Stimulated activated CD4-positive, alpha-beta T cell treated with anti-CD3 and anti-CD28 coated beads, Interleukin-1b, Interleukin-23, amount 100 ng/mL, for 48 hours (primary cell): ENCODE data around the gene DPYSL4.
A peak's percentile ranks its signal among the peaks of the same experiment; 100 is the strongest.

Source experiments
- DNase-seq: peaks from one replicate; pipeline ENCODE4 v3.0.0-alpha.2; 2020

Gene DPYSL4

DNA sequence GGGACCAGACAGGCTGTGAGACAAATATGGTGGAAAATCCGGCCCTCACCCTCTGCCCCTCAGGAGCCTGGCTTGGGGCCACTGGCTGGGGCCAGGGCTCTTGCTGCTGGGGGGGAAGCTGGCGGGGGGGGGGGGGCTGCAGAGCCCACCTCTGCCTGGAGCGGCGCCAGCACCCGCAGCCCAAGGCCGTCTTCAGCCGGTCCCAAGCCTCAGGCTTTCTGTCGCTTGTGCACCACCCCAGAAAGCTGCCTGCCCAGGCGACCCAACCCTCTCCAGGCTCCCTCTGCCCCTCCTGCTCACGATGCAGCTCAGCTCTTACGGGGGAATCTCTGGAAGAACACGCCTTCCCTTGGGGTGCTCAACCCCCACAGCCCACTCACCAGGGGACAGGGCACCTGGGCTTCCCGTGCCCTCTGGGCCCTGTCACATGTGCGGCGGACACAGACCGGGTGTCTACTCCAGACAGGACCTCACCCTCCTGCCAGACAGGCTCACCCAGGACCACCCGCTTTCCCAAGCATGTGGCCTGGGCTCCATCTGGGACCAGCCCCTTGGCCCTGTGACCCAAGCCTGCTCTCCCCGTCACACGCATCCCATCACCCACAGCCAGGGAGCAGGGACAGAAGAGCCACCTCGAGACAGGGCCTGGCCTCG, 43.9 kb downstream of the DPYSL4 start:
- no peak for DNase-seq

DNA sequence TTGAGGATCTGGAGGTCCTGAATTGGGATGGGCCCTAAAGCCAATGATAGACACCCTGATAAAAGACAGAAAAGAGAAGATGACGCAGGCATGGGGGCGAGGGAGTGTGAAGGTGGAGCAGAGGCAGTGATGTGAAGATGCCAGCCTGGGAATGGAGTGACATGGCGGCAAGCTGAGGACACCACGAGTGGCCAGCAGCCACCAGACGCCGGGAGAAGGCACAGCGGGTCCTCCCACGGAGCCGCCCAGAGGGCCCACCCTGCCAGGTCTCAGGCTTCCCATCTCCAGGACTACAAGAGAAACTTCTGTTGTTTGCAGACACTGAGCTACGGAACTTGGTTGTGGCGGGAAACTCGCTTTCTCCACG, 44.9 kb downstream of the DPYSL4 start:
- DNase-seq, result no peak

DNA sequence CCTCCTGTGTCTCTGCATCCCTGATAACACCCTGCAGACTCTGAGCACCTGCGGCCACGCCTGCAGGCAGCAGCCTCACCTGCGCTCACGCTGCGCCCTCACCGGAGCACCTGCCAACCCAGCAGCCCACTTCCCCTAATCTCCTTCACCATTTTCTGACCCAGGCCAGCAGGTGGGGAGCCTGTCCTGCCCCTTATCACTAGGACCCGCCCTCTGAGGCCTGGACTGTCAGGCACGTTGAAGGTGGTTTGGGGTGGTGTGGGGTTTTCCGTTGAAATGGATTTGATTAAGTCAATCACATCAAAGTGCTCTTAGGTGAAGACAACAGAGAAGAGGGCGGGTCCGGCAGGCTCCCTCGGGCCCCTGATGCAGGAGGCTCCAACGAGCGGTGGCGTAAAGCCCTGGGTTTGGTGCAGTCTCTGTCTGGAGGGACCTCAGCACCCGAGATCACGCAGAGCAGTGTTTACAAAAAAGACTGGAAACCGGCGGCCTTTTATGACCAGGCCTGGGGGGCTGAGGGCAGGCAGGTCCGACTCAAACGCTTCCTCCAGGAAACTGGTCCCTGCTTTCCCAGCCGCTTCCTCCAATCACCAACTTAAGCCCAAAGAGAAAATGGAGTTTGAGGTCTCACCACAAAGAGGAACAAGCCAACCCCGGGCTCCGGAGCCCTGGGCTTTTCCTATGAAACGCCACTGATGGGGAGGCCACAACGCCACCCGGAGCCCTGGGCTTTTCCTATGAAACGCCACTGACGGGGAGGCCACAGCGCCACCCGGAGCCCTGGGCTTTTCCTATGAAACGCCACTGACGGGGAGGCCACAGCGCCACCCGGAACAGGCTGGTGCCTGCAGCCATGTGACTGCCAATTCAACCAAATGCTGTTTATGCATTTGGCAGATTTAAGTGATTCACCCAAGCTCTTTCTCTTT, 45.5 kb downstream of the DPYSL4 start:
- peak; percentile 49 for DNase-seq

DNA sequence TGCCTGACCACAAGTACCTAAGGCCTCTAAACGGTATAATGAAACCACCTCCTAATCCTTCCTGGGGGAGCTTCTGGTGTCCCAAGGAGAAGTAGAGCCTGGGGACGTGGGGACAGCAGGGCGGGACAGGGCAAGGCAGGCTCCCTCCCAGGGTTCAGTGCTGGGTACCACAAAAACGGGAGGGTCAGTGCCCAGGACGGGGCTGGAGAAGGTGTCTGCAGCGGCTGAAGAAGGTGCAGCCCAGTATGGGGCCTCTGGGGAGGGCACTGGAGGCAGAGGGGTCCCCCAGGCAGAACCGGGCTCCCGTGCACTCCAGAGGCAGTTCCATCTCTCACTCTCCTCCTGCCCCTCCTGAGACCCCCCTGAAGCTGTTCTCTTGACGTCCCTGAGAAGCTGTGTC, 46.2 kb downstream of the DPYSL4 start:
- no peak for DNase-seq

DNA sequence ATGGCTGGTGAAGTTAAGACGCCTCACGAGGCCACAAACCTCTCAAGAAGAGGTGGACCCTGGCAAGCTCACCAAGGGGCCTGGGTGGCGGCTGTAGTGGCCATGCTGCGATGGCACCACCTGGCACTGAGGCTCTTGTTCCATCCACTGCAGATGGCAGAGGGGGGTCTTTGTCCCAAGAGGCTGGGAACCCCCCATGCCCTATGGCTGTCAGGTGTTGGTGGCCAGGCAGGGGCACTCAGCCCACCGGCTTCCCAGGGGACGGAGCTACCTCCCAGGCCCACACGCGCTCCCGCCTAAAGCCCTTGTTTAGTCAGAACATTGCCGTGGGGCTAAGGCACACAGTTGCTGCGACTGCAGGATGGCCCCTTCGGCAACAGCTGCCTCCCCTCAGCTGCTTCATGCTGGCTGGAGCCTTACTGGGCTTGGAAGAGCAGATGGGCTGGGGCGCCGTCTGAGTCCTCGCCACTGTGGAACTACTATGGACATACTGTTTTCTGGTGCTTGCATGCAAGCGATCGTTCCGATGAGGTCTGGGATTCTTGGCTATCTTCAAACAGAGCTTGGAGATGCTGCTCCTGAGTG, 46.8 kb downstream of the DPYSL4 start:
- DNase-seq, result no peak

DNA sequence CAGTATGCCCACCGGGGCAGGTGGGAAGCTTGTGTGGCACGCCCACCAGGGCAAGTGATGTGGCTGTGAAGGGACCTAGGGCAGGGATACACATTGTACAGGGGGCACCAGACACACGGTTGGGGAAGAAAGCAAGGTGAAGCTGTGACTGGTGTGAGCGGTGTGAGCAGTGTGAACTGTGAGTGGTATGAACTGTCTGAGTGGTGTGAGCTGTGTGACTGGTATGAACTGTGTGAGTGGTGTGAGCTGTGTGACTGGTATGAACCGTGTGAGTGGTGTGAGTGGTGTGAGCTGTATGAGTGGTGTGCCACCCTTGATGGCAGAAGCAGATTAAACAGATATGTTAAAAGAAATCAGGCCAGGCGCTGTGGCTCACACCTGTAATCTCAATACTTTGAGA, 48.1 kb downstream of the DPYSL4 start:
- DNase-seq, result no peak

DNA sequence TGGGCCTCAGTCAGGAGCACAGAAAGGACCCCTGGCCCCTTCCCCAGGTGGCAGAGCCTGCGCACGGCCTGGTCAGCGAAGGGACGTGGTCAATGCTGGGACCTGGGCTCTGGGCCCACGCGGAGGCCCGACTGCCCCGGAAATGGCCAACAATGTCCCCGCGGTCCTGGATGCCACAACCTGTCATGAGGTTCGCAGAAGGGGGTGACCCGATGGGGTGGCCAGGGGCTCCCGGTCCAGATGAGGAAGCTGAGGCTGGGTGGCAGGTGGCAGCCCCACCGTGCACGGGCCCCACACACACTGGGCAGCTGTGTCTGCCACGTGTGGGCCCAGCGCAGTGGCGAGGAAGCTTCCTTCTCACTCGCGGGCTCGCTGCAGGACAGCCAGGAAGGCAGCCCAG, 49.4 kb downstream of the DPYSL4 start:
- DNase-seq, result no peak

DNA sequence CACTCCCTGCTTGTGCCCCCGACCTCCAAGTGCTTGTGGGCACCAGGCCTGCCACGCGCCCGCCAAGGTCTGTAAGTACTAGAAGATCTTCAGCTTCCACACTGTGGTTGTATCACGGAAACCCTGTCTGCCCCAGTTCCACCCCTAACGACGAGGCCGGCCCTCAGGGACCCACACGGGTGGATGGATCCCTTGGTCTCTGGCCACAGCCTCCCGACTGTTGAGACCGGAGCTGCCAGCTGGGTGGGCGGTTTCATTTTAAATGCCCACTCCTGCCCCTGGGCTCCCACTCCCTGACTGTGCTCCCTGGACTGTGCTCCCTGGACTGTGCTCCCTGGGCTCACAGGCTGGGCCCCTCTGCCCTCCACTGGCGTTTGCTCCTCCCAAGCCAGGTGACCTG, 50.1 kb downstream of the DPYSL4 start:
- DNase-seq, result no peak

DNA sequence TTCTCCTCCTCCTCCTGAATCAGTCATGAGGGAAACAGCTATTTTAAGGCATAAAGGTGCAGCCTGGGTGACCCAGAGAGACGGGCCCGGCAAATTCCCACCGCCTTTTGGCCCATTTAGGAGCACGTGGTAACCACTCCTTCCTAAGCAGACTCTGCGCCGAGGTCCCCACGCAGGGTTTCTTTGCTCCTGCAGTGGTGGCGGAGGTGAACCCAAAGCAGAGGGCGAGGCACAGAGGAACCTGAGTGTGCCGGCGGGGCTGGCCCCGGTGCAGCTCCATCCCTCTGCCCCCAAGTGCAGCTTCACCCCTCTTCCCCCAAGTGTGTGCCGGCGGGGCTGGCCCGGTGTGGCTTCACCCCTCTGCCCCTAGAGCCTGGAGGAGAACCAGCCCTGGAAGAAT, 50.6 kb downstream of the DPYSL4 start:
- no peak for DNase-seq

DNA sequence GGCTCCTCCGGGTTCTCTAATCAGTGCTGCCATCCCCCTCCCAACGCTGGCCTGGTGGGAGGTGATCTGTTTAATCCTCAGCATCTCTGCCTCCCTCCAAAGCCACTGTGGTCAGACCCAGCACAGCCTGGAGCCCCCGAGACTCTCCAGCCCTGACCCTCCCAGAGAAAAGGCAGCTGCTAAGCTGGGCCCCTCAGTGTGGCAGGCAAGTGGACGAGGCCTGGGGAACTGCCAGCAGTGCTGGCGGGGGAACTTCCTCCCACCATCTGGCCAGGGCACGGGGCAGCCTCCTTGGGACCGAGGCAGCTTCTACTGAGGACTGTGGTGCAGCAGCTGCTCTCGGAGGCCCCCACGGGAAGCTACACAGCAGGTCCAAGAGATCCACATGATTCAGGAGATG, 51.1 kb downstream of the DPYSL4 start:
- DNase-seq, result no peak

DNA sequence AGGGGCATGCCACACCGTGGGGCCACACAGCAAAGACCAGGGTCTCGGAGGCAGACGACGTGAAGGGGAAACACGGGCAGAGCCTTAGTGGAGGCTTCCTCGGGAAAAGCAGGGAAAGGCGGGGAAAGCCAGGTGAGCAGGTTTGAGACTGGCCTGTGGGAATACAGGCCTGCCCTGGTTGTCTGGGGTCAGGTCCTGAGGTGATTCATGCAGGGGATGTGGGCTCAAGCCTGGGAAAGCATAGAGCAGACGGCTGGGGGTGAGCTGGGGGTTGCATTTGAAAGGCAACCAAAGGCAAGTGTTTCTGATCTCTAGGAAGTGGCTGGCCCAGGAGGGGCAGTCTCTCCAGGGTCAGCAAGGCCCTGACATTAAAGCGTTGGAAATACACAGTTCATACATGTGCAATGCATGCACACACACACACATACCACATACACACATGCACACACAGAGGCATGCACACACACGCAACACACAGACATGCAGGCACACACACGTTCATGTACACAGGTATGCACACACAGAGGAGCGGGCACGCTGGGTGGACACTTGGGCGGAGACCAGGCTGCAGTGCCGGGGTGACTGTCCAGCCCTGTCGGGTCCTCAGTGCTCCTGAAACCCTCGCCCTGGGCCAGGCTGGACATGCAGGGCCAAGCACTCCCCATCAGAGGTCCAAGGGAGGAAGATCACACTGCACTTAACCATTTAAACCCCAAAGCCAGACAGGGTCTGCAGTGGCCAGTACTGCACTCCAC, 51.8 kb downstream of the DPYSL4 start:
- DNase-seq, result no peak

DNA sequence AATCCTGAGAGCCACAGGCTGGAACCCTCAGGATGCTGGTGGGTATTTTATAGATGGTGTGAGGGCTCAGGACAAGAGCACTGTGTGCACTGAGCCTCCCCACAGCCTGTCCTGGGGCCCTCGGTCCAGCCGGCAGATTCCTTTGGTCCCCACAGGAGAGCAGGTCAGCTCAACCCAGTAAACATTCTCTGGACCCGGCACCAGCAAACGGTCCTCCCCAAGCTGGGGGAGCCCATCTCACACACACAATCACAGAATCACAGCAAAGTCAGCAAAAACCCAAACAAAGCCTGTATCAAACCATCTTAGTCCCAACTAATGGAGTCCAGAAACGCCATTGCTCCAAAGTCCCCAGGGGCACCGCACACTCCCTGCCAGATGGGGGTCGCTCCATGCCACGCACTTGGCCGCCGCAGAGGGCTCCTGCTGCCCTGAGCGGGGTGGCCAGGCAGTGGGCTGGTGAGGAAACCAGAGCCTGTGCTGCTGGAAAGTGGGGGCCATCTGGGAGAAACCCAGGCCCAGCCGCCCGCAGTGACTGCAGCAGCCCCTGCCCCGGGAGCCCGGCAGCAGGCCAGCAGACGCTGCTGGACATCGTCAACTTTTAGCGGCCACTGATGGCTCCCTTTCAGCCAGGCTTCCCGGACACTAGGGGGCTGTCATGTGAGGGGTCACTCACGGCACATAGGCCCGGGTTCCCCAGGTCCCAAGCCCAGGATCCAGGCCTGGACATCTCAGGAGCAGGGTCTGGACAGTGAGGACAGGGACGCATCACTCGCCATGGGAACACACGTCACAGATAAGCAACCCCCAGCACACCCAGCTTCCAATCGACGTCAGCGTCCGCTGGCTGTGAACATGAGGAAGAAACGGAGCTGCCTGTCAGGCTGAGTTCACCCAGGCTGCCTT, 52.6 kb downstream of the DPYSL4 start:
- DNase-seq, result no peak

DNA sequence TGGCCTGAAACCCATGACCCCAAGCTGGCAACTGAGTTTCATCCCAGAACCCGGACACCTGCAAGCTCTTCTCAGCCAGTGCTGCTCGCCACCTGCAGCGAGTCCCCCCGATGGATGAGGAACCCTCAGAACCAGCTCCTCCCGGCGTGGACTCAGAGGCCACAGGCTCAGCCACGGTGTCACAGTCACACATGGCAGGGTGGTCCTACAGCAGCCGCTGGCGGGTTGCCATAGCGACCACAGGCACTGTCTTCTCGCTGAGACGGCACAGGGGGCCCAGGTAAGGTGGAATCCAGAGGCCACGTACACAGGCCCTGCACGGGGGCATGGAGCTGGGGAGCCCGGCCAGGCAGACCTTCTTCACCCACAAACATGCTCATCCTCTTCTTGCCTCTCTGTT, 53.4 kb downstream of the DPYSL4 start:
- DNase-seq, result no peak

DNA sequence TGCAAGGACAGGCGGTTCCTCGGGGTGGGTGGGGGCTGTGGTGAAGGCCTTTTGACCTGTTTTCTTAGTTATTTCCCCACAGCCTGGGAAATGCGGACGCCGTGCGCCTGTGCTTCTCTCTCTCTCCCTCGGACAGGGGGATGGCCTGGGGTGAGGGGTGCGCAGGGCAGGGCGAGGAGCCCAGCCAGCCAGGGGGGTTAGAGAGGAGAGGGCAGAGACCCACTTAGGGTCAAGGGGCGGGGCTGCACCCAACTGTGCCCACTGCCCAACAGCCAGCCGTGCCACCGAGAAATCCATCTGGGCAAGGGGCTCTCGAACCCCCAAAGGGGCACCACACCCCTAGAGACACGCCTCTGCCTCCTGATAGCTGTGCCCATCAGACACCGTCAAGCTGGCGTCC, 53.8 kb downstream of the DPYSL4 start:
- no peak for DNase-seq

DNA sequence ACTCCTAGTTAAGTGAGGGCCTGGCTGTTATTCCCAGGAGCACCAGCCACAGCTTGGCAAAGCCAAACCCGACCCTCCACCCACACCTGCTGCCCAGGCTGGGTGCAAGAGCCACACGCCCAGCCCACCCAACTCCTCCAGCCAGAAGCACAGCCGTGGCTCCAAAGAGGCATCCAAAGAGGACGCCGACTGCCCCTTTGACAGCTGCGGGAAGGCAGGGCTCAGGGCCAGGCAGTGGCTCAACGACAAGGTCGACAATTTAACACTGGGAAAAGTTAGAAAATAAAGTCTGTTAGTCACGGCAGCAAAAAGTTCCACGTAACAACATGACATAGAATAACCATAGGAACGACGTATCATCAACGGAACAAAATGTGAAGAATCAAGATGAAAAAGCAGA, 54.3 kb downstream of the DPYSL4 start:
- DNase-seq, result no peak

DNA sequence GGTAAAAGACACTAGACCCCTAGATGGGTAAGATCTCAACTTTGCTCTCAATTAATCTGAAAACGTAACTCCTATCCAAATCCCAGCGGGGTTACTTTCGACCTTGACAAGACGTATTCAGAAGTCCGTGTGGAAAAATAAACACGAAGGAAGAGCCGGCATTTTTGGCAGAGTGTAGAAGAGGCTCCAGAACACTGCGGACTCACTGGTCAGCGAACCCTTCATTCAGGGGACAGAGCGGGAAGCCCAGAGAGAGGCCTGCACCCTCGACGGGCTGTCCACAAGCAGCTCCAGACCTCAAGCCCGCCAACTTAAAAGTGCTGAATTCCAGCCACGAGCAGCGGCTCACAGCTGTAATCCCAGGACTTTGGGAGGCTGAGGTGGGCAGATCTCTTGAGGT, 54.7 kb downstream of the DPYSL4 start:
- DNase-seq, result no peak

DNA sequence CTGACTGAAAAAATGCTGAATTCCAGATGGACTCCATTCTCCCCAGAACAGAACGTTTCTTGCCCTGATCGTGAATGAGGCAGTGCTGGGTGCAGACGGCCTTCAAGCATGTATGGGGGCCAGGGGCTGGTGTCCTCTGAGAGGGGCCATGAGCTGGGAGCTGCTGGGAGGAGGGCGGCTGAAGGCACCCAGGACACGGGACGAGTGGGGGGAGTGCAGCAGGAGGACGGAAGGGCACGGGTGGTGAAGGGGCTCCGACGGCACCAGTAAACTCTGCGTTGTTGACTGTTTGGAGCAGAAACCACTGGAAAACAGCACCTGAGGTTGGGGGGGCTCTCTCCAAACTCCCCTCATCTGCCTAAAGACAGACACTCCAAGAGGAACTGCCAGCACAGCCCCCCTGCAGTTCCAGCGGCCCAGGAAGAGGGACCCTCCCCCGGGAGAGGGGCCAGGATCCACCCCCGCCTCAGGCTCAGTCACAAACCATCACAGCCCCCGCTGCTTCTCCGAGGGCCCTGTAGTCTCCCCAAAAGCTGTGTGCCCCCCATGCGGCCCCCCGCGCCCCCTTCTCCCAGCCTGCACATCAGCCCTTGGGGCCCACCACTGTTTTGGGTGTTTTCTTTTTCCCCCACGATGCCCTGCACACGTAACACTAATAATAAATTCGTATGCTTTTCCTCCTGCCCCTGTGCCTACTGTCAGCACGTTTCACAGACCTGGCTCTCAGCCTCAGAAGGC, 55.5 kb downstream of the DPYSL4 start:
- no peak for DNase-seq

DNA sequence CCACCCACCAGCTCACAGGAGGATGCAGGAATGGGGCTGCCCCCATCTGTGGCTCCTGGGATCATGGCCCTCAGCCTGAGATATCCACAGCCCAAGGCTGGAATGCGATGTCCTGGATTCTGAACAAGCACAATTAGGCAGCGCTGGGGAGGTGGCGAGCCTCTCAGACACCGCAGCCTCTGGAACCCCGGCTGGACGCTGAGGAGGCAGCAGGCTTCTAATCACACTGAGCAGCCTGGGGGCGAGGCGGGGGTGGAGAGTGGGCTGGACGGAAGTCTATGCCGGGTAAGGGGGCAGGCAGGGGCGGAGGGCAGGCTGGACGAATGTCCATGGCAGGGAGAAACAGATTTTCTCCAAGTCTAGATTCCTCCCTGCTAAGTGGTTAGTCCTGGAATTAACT, 56.4 kb downstream of the DPYSL4 start:
- no peak for DNase-seq

DNA sequence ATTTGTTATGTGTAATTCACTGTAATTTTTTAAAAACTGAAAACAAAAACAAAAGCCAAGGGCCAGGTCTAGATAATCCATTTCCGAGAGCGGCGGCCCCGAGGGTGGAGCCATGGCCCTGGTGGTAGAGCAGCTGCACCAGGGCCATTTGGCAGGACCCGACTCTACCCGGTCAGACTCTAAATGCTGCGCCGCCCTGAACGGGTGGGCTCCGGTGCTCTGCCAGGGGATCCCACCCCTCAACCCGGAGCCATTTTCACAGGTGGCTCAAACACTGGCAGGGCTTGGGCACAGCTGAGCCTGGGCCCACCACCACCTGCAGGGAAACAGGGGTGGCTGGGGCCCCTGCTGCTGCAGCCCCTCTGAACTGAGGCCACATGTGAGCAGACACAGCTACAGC, 56.9 kb downstream of the DPYSL4 start:
- no peak for DNase-seq

DNA sequence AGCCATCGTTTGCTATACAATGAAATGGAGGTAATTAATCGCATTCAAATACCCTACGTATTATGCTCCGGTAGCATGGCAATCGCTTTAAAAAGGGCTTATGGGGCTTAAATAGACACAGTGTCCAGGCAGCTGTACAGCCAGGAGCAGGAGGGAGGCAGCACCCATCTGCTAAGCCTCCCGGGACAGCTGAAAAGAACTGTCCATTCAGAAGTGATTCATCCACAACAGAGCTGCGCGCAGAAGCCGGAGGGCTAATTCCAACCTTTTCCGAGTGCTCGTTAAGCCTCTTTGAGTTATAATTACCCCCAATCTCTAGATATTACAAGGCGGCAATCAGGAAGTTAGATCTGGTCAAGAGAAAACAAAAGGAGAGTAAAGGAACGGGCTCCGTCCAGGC, 58.3 kb downstream of the DPYSL4 start:
- DNase-seq, result no peak

DNA sequence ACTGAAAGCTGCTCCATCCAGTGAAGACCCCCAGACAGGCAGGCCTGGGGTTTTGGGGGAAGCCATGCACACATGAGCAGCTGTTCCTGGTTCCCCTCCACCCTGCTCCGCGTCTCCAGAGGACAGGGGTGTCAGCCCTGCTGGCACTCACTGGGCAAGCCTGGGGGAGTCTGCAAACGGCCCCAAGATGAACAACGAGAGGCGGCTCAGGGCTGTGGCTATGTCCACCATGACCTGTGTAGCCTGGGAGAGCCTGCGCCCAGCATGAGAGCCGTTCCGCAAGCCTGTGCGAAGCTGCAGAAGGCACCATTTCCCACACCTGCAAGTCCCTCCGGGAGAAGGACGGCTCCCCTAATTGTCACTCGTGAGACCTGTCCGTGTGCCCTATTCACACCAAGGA, 59.5 kb downstream of the DPYSL4 start:
- no peak for DNase-seq

DNA sequence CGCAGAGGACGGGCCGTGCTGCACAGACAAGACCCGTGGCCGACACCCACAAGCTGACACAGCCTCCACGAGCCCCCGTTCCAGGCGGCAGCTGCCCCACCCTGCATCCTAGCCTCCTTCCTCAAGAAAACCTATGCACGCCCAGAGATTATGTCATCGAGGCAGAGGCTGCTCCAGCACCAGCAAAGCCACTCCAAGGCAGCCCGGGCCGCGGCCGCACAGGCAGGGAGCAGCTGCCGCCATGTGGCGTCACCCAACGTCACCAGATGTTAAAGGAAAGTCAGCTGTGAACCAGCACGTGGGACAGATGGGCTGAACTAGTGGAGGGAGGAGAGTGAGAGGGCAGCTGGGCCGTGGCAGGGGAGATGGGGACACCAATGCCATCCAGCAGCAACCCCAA, 61.2 kb downstream of the DPYSL4 start:
- DNase-seq, result no peak
